Neuronal stem cell (in vitro differentiated cells): Measurements from ENCODE around the gene NLRP4.
"Not testable (repeated sequence)": the region's sequence is repeated elsewhere in the genome, so short reads cannot be mapped to it uniquely, and the experiment has no call there.

Experiments used
- DNase-seq: peaks from one replicate; pipeline ENCODE4 v3.0.0-alpha.2; 2013; ENCODE audit warnings: low spot score
- H2AFZ ChIP-seq: one replicate; pipeline ENCODE4 v1.6.1; 2013; ENCODE audit warnings: mild to moderate bottlenecking, low read length, inconsistent platforms
- H2AK5ac ChIP-seq: 2 replicates; pipeline ENCODE4 v1.6.1; 2013; ENCODE audit warnings: low read depth, mild to moderate bottlenecking, inconsistent platforms, low read length, moderate library complexity, mixed read lengths
- H2BK120ac ChIP-seq: 2 replicates; pipeline ENCODE4 v1.6.1; 2013; ENCODE audit warnings: low read depth, mild to moderate bottlenecking, inconsistent platforms, low read length, moderate library complexity, mixed read lengths
- H2BK12ac ChIP-seq: one replicate; pipeline ENCODE4 v1.6.1; 2013; ENCODE audit warnings: low read length, inconsistent platforms
- H2BK15ac ChIP-seq: 2 replicates; pipeline ENCODE4 v1.6.1; 2013; ENCODE audit warnings: mild to moderate bottlenecking, low read length, inconsistent platforms, mixed read lengths
- H2BK5ac ChIP-seq: one replicate; pipeline ENCODE4 v1.6.1; 2013; ENCODE audit warnings: inconsistent platforms, mild to moderate bottlenecking, low read length, moderate library complexity
- H3K14ac ChIP-seq: one replicate; pipeline ENCODE4 v1.6.1; 2013; ENCODE audit warnings: low read length, inconsistent platforms
- H3K18ac ChIP-seq: 2 replicates; pipeline ENCODE4 v1.6.1; 2013; ENCODE audit warnings: low read length, inconsistent platforms
- H3K23ac ChIP-seq: 2 replicates; pipeline ENCODE4 v1.6.1; 2013; ENCODE audit warnings: low read depth, mild to moderate bottlenecking, mixed read lengths, low read length, inconsistent platforms; ENCODE audit not compliant: poor library complexity
- H3K27ac ChIP-seq: replicated peaks from 3 replicates; pipeline ENCODE4 v1.5.1; 2013; ENCODE audit warnings: low read length, inconsistent platforms
- H3K27me3 ChIP-seq, 3 experiments: 2 replicates each; pipeline ENCODE4 v1.6.1; 2013; ENCODE audit warnings: low read length in 3 of 3, mild to moderate bottlenecking in 2 of 3, inconsistent platforms in 1 of 3, low read depth in 1 of 3, mixed read lengths in 1 of 3, moderate library complexity in 1 of 3; ENCODE audit not compliant: control insufficient read depth in 3 of 3, insufficient read depth in 3 of 3
- H3K36me3 ChIP-seq, 2 donors: replicated peaks in 1 of 2; 2 replicates each; pipeline ENCODE4 v1.6.1; 2013; ENCODE audit warnings: low read length in 2 of 2; ENCODE audit not compliant: control insufficient read depth in 2 of 2, insufficient read depth in 2 of 2
- H3K4ac ChIP-seq: 2 replicates; pipeline ENCODE4 v1.6.1; 2013; ENCODE audit warnings: inconsistent platforms, mild to moderate bottlenecking, low read length, moderate library complexity
- H3K4me1 ChIP-seq, 2 donors: 1 replicate in 1 of 2; 2 replicates in 1 of 2; pipeline ENCODE4 v1.6.1; 2013; ENCODE audit warnings: low read length in 2 of 2, low read depth in 1 of 2; ENCODE audit not compliant: control insufficient read depth in 2 of 2, insufficient read depth in 1 of 2
- H3K4me2 ChIP-seq: one replicate; pipeline ENCODE4 v1.6.1; 2013; ENCODE audit warnings: mild to moderate bottlenecking, low read length, inconsistent platforms; ENCODE audit not compliant: insufficient read depth, poor library complexity, severe bottlenecking
- H3K4me3 ChIP-seq, 2 donors: 2 replicates each; pipeline ENCODE4 v1.5.1; 2013; ENCODE audit warnings: low read length in 2 of 2, mild to moderate bottlenecking in 2 of 2, inconsistent platforms in 1 of 2, moderate library complexity in 1 of 2
- H3K79me1 ChIP-seq: one replicate; pipeline ENCODE4 v1.6.1; 2013; ENCODE audit warnings: low read depth, mild to moderate bottlenecking, inconsistent platforms, low read length, moderate library complexity
- H3K9ac ChIP-seq: one replicate; pipeline ENCODE4 v1.6.1; 2013; ENCODE audit warnings: mild to moderate bottlenecking, low read depth, low read length, inconsistent platforms; ENCODE audit not compliant: poor library complexity
- H3K9me3 ChIP-seq, 2 donors: replicated peaks in 1 of 2; 2 replicates each; pipeline versions ENCODE3 to v1.6.1; 2013; ENCODE audit warnings: low read length in 2 of 2, mild to moderate bottlenecking in 2 of 2, inconsistent platforms in 1 of 2, low read depth in 1 of 2, mixed read lengths in 1 of 2, moderate library complexity in 1 of 2; ENCODE audit not compliant: control insufficient read depth in 2 of 2, insufficient read depth in 1 of 2
- H4K8ac ChIP-seq: one replicate; pipeline ENCODE4 v1.6.1; 2013; ENCODE audit warnings: low read depth, mild to moderate bottlenecking, inconsistent platforms, low read length, moderate library complexity
- H4K91ac ChIP-seq: one replicate; pipeline ENCODE4 v1.6.1; 2013; ENCODE audit warnings: low read length, low read depth, mild to moderate bottlenecking, inconsistent platforms; ENCODE audit not compliant: poor library complexity
- WGBS, 2 donors: extraction: QIAGEN DNeasy Blood & Tissue Kit; methylation state at CpG; one replicate each; pipeline ENCODE4 v1.1.7; 2013; ENCODE audit warnings: missing lambda C conversion rate in 2 of 2, mixed read lengths in 1 of 2; ENCODE audit not compliant: insufficient read length in 2 of 2, insufficient replicate concordance in 1 of 2; ENCODE audit errors: extremely low coverage in 2 of 2; 5-methylcytosine and 5-hydroxymethylcytosine counted together

NLRP4 gene

DNA sequence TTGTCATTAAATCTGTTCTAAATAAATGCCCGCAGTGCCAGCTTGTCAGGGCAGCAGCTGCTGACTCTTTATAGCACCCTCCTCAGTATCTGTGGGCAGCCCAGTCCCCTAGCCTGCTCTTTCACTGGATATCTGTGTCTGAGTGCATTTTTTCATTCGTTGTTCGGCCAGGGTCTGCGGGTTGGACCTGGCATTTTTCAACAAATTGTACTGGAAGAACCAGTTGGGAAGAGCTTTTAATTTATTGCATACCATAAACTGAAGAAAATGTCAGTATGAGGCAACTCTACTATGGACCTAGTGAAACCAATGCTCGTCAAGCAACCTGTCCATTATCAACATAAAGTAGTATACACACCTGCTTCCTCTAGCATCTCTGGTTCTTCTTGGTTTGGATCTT lies 87.2 kb downstream of the NLRP4 start:
- Histone ChIP-seq H3K9me3 (peaks cover 0 to 33% of the 10 kb centered on the region in 2 donors), H3K27me3 (no peaks in the 10 kb centered on the region), H3K14ac (no peak overlapping the region), H3K36me3 (no peaks in the 10 kb centered on the region), H3K27ac (no peak overlapping the region), H2BK15ac (no peak overlapping the region), H3K4me3 (no peak overlapping the region), H2AK5ac (no peak overlapping the region), H4K91ac (no peak overlapping the region), H2BK12ac (no peak overlapping the region), H3K79me1 (no peaks in the 10 kb centered on the region), H2BK120ac (no peak overlapping the region), H3K18ac (no peak overlapping the region), H3K23ac (no peak overlapping the region), H3K4me1 (no peaks in the 10 kb centered on the region), H4K8ac (no peak overlapping the region), H3K9ac (no peak overlapping the region), H2AFZ (no peak overlapping the region), H3K4ac (no peak overlapping the region), H2BK5ac (no peak overlapping the region), H3K4me2 (no peak overlapping the region)
- no peak for DNase-seq
- WGBS, 2 donors, result no CpG with 5 or more reads among the region's 5 CpGs

DNA sequence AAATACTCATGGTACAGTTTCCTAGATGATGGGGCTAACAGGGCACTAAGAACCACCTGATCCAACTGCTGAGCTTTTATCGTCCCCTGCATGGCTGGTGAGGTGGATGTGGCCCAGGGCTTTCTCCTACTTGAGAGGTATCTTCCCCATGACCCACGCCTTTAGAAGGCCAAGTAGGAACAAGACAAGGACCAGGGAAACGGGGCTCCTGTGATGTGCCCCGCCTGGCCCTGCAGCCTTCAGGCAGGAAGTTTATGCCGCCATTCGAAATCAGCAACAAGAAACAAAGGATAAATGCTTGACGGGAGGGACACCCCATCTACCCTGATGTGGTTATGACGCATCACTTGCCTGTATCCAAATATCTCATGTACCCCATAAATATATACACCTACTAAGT lies 91.7 kb downstream of the NLRP4 start:
- Histone ChIP-seq H2BK12ac (no peak overlapping the region), H4K8ac (no peak overlapping the region), H2BK5ac (no peak overlapping the region), H3K27ac (no peak overlapping the region), H3K4ac (no peak overlapping the region), H2AK5ac (no peak overlapping the region), H2AFZ (no peak overlapping the region), H2BK120ac (no peak overlapping the region), H3K4me1 (no peaks in the 10 kb centered on the region), H3K36me3 (no peaks in the 10 kb centered on the region), H3K18ac (no peak overlapping the region), H3K4me2 (no peak overlapping the region), H3K9me3 (peaks cover 0 to 43% of the 10 kb centered on the region in 2 donors), H3K27me3 (peaks cover 0 to 3% (median 0%) of the 10 kb centered on the region in 3 experiments), H2BK15ac (no peak overlapping the region), H3K14ac (no peak overlapping the region), H3K23ac (no peak overlapping the region), H3K9ac (no peak overlapping the region), H3K4me3 (no peak overlapping the region), H3K79me1 (no peaks in the 10 kb centered on the region), H4K91ac (no peak overlapping the region)
- WGBS, 2 donors, result no CpG with 5 or more reads among the region's 8 CpGs
- DNase-seq, result no peak

DNA sequence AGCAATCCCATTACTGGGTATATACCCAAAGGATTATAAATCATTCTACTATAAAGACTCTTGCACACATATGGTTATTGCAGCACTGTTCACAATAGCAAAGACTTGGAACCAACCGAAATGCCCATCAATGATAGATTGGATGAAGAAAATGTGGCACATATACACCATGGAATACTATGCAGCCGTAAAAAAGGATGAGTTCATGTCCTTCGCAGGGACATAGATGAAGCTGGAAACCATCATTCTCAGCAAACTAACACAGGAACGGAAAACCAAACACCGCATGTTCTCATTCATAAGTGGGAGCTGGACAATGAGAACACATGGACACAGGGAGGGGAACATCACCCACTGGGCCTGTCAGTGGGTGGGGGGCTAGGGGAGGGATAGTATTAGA lies 92.9 kb downstream of the NLRP4 start:
- H3K9ac ChIP-seq, H4K8ac ChIP-seq, H3K23ac ChIP-seq, H3K14ac ChIP-seq, H2AK5ac ChIP-seq, H3K36me3 ChIP-seq, DNase-seq, H2BK12ac ChIP-seq, H3K18ac ChIP-seq, H4K91ac ChIP-seq, H2AFZ ChIP-seq, H2BK120ac ChIP-seq, H3K27me3 ChIP-seq, H2BK15ac ChIP-seq, H3K4ac ChIP-seq, H3K4me2 ChIP-seq, H3K4me3 ChIP-seq, H2BK5ac ChIP-seq, H3K4me1 ChIP-seq, H3K79me1 ChIP-seq, H3K27ac ChIP-seq: not testable (repeated sequence)
- H3K9me3 ChIP-seq, result peaks cover 0 to 39% of the 10 kb centered on the region in 2 donors
- WGBS, 2 donors, result no CpG with 5 or more reads among the region's 5 CpGs

DNA sequence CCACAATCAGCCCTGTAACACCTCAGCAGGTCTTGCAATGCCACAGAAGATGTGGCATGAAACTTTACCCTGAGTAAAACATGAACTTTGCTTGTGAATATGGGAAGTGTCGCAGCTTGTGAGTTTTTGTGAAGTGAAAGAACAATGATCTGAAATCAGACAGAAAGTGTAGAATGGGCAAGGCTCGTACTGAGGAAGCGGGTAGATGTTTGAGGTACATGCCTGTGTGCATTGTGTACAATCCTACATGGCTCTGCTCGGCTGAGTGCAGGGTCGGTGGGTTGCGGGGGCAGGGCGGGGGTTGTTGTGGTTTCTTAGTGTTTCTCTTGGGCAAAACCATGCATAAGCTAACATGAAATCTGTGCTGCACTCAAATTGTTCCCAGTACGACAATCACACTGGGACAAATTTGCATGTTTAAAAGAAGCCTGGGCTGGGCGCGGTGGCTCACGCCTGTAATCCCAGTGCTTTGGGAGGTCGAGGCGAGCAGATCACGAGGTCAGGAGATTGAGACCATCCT lies 94.7 kb downstream of the NLRP4 start:
- no CpG with 5 or more reads among the region's 14 CpGs for WGBS, 2 donors
- Histone ChIP-seq H2AFZ (no peak overlapping the region), H3K9me3 (peaks cover 0 to 34% of the 10 kb centered on the region in 2 donors), H2AK5ac (no peak overlapping the region), H3K4me1 (no peaks in the 10 kb centered on the region), H3K9ac (no peak overlapping the region), H3K4me2 (no peak overlapping the region), H3K18ac (no peak overlapping the region), H2BK12ac (no peak overlapping the region), H3K14ac (no peak overlapping the region), H2BK5ac (no peak overlapping the region), H3K27ac (no peak overlapping the region), H3K4me3 (no peak overlapping the region), H3K27me3 (peaks cover 0 to 10% (median 0%) of the 10 kb centered on the region in 3 experiments), H4K91ac (no peak overlapping the region), H3K4ac (no peak overlapping the region), H3K36me3 (no peaks in the 10 kb centered on the region), H2BK120ac (no peak overlapping the region), H4K8ac (no peak overlapping the region), H2BK15ac (no peak overlapping the region), H3K79me1 (no peaks in the 10 kb centered on the region), H3K23ac (no peak overlapping the region)
- no peak for DNase-seq
